Germinal center (tissue), 1 donor: ENCODE results near the gene PRPF19.

Experiments used
- DNase-seq: peaks from one replicate; pipeline ENCODE4 v3.0.0; 2012; ENCODE audit warnings: mixed read lengths, low spot score

Gene PRPF19

GRCh38 chr11:60872961-60873524 is 33.3 kb downstream of the PRPF19 start:
- no peak for DNase-seq

- no peak for DNase-seq
These were observed 34.0 kb downstream of the PRPF19 start for GRCh38 chr11:60872124-60872960.

- no peak for DNase-seq
These were observed 34.9 kb downstream of the PRPF19 start for GRCh38 chr11:60871378-60872061.

DNA sequence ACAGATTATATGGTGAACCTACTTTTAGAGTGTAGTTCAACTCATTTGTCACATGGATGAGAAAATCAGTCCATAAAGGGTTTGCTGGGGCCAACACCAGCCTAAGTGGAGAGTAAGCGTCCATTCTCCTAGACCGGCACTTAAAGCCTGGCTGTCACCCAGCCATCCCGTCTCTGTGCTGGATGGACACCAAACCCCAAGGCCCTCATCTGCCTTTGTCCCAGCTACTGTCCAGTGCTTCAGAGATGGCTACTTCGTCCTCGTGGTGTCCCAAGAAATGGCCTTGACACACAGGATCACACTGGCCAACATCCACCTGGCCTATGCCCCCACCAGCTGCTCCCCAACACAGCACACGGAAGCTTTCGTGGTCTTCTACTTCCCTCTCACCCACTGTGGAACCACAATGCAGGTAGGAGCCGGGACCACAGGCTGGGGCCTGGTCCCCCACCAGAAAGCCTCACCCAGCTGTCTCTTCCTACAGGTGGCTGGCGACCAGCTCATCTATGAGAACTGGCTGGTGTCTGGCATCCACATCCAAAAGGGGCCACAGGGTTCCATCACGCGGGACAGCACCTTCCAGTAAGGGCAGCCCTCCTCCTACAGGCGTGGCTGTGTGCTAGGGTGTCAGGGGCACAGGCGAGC is 35.5 kb downstream of the PRPF19 start:
- DNase-seq: no peak

GRCh38 chr11:60870276-60870675 is 36.1 kb downstream of the PRPF19 start:
- no peak for DNase-seq

DNA sequence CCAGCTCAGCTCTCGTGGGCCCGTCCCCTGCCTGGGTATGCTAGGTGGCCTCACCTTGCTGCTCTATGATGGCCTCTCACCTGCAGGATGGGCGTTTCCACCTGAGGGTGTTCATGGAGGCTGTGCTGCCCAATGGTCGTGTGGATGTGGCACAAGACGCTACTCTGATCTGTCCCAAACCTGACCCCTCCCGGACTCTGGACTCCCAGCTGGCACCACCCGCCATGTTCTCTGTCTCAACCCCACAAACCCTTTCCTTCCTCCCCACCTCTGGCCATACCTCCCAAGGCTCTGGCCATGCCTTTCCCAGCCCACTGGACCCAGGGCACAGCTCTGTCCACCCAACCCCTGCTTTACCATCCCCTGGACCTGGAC is 36.9 kb downstream of the PRPF19 start:
- DNase-seq: no peak

DNA sequence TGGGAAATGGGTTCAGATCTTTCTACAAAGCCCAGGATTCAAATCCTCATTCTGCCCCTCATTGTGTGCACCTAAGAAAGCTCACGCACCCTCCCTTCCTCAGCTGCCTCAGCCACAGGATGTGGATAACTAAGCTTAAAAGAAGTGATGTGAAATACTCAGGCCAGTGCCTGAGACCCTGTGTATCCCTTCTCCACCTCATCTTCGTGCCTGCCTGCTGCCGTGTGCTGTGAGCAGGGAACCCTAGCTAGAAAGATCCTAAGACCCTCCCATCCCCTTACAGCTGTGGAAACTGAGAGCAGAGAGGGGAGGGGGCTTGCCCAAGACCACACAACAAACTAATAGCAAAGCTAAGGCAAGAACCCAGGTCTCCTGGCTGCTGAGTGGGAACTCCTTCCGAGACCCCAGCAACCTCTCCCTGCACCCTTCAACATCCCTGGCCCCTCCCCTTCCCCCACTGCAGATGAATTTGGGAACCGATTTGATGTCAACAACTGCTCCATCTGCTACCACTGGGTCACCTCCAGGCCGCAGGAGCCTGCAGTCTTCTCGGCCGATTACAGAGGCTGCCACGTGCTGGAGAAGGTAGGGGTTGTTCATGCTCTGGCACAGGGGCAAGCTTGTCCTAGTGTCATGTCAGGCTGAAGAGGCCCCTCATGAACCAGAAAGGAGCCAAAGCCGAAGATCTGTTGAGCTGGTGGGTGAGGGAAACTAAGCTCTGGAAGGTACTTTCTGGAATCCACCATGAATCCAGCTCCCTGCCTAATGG is 37.5 kb downstream of the PRPF19 start:
- DNase-seq: no peak

- no peak for DNase-seq
These were observed 38.3 kb downstream of the PRPF19 start for GRCh38 chr11:60867871-60868681.

DNA sequence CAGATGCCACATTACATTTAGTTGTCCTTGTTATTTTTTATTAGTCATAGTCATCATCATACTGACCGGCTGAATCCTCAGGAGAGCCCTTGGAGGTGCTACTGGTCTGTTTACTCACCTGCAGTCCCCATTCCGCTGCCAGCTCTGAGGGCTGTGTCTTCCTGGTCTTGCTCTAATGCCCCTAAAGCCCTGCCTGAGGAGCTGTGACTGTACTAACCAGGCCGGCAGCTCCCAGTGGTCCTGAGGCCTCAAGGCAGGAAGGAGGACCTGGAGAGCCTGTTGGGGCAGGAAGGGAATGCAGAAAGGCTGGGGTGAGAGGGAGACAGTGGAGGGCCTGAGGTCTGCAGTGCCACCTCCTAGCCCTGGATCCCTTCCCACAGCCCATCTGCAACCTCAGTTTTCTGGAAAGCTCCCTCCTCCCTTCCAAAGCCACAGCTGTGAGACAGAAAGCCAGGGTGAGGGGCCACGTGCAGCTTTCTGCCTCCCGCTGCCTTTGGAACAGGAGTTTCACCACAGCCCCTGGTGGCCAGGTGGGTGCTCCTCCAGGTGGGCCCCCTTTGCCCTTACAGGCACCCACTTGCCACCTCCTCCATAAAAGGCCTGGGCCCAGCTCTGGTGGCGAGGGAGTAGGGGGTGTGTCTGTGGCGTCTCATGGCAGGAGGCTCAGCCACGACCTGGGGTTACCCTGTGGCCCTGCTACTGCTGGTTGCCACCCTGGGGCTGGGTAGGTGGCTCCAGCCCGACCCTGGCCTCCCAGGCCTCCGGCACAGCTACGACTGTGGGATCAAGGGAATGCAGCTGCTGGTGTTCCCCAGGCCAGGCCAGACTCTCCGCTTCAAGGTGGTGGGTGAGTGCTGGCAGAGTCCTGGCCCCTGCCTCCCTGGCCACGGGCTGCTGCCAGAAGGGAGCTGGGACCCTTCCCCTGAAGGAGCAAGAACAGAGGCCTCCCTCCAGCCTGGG is 39.2 kb downstream of the PRPF19 start, which contains the start of gene ZP1:
ZP1 (plus strand) TSS at position 632 of the 960 bp plus-strand sequence; CDS start at position 652, 20 bp downstream.
- DNase-seq: no peak

DNA sequence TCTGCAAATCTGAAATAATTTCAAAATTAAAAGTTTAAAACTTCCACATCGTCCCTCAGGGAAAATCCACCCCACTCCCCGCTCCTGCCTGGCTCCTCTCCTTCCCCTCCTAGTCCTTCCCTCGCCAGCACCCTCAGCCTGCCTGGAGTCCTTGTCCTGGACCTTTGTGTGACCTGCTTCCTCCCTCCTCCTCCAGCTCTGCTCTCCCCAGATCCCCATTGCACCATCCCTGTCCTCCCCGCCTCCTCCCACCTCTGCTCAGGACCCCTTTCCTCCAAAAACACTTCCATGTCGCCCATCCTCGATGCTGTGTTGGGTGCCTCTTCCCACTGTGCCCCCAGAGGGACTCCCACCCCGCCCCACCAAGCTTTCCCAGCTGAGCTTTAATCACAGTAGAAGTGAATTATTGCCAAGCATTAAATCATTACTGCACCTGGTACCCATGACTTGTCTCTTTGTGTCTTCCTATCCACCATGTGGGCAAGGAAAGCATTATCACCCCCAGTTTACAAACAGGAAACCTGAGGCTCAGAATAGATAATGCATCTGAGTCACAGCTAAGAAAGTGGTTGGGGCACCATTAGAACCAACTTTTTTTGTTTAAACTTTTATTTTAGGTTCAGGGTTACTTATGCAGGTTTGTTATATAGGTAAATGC is 41.4 kb downstream of the PRPF19 start:
- no peak for DNase-seq

DNA sequence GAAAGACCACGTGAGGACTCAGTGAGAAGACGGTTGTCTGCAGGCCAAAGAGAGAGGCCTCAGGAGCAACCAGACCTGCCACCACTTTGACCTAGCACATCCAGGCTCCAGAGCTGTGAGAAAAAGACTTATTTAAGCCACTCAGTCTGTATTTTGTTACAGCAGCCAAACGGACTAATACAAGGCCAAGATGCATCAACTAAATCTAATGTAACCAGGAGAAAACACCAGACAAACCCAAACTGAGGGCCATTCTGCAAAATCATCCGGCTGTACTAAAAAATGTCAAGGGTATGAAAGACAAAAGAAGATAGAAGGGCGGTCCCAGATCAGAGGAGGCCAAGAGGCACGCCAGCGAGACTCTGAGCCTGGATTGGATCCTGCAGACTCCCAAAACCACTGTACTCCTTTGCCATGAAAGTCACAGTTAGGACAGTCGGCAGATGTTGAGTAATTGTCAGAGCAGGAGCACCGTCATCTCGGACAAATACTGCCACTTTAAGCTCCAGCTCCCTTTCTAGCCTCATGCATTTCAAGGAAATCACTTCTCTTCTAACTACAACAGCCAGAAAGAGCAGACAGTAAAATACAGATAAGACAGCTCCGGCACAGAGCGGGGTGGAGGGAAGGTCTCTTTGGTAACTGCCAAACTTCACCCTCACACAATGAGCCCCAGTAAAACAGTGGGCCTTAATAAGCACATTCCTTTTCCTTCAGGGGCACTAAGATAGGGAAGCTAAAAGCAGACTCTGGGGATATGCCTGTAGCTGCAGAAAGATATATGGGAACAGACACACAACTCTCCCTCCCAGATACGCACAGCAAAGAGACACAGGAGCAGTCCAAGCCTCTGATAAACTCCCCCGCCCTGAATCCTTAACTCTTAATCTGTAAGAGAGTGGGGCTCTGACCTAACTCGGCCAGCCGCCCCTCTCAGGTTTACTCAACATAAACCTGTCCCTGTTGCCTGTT is 42.5 kb downstream of the PRPF19 start:
- DNase-seq: no peak

DNA sequence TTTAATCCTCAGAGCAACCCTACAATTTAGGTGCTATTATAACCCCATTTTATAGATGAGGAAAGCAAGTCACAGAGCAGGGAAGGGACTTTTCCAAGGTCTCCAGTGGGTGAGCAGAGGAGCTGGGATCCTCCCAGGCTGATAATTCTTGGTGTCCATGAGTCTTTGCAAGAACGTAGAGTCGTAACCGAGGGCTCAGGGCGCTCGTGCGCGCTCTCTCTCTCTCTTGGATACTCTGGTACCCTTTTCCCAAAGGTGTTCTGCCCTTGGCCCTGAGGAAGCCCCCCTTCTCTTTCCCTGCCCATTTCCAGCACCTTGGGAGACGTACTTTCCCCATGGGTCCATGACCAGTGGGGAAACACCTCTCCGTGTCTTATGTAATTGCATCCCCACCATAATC is 44.2 kb downstream of the PRPF19 start:
- no peak for DNase-seq

DNA sequence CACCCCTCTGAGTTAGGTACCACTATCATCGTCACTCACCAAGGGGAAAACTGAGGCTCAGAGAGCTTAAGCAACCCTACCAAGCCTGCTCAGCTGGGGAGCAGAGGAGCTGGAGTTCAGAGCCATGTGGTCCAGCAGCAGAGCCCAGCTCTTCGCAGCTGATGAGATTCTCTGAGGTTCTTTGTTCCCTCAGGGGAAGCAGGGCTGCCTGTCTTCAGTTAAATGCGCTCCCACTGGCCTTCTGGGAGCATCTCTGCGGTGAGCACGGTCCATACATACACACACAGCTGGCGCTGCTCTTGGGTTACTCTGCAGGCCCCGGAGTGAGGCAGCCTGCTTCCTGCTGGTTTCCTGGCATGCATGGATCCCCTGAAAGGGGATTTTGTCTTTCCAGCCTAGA is 45.4 kb downstream of the PRPF19 start:
- no peak for DNase-seq

DNA sequence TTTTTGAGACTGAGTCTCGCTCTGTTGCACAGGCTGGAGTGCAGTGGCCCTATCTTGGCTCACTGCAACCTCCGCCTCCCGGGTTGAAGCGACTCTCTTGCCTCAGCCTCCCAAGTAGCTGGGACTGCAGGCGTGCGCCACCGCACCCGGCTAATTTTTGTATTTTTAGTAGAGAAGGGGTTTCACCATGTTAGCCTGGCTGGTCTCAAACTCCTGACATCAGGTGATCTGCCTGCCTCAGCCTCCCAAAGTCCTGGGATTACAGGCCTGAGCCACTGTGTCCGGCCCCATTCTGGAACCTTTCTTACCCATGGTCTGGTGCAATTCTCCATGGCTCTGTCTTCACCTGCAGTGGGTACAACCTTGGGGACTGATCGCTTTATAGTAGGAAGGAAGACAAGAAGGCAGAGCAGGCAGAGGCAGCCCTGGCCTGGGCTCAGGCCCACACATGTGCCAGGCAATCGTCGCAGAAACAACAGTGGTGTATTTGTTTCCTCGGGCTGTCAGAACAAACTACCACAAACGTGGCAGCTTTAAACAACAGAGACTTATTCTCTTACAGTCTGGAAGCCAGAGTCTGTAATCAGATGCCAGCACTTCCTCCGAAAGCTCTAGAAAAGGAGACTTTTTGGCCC is 46.7 kb downstream of the PRPF19 start:
- DNase-seq: no peak

GRCh38 chr11:60858731-60859464 is 47.5 kb downstream of the PRPF19 start:
- no peak for DNase-seq

DNA sequence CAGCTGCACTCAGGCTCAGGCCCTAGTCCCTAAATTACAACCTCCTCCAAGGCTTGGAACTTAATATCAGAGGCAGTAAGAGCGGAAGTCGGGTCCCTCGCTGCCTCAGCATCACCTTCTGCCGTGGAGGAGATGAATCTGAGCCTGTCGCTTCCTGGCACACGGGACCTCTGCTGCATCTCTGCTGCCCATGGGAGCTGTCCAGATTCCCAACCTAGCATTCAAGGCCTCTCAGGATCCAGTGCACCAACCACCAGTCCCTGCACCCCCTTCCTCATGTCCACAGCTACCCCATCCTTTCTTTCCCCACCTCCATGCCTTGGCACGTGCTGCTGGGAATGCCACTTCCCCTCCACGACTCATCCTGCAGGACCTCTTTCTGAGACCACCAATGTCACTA is 48.1 kb downstream of the PRPF19 start:
- no peak for DNase-seq
